ENCODE data around the gene SUMO4. TPM values are rescaled to one million over a fixed set of nuclear protein-coding genes. Genes with fewer than 3 reads are reported as not detected.
"Not testable (repeated sequence)": the region's sequence is repeated elsewhere in the genome, so short reads cannot be mapped to it uniquely, and the experiment has no call there.

The SUMO4 gene
- total RNA-seq, 2 experiments from 2014 or later = 7.9 to 10.2 TPM

DNA sequence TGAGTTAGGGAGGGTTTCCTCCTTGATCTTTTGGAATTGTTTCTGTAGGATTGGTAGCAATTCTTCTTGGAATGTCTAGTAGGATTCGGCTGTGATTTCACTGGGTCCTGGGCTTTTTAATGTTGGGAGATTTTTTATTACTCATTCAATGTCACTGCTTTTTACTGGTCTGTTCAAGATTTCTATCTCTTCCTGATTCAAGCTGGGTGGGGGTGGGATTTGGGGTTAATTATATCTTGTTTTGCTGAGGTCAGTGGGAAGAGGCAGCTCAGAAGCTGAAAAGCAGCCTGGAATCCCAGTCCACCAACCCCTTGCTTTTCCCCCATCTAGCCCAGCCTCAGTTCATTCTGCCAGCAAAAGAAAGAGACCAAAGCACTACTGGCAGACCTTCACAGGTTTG, 39.6 kb downstream of the SUMO4 start:
- Mint-ChIP-seq H3K36me3 (ENCODE audit: low read depth) (peaks cover 2% of the 10 kb centered on the region), H3K4me3 (no peak overlapping the region), H3K4me1 (peaks cover 21% of the 10 kb centered on the region), H3K27me3 (no peaks in the 10 kb centered on the region), H3K27ac (no peak overlapping the region), H3K9me3 (no peaks in the 10 kb centered on the region)
- no peak for DNase-seq
- POLR2A ChIA-PET = no interaction called here
- CTCF ChIA-PET = interaction anchor here (0.6 kb wide), 1 partner anchor 12 kb away, joined by 3 read pairs; no protein-coding TSS in a partner anchor

DNA sequence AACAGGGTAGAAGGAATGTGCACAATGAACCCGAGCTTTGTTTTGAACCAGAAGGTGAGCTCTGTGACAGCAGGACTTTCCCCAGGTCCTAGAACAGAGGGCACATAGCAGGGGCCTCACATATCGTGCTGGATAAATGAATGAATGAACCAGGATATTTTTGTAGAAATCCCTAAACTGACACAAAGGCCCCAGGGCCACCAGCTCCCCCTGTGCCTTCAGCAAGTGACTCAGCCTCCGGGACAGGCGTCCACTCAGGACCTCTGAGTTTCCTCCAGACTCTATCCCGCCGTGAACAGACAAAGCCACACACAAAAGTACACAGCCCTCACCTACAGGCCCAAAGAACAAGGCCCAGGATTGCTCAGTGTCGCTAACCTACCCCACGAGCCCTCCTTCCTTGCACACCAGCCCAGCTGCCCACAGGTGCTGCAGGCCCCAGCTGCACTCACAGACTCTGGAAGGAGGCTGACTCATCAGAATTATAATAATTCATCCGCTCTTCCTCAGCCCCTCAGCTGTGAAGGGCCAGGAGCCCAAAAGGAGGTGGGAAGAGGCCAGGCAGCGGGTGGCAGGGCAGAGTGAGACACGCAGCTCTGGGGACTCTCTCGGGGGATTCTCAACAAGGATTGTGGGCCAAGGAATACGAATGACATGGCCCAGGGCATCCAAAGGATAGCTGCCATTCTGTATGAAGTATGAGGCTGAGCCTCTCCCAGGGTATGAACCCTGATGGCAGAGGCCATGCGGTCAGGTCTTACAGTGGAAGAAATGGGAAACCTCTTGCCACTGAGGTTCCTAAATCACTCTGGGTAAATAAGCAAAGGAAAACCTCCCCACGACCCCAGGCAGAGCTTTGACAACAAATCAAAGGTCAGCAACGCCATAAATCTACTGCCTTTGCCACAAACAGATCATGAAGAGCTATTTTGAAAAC, 40.9 kb downstream of the SUMO4 start:
- Mint-ChIP-seq H3K36me3 (ENCODE audit: low read depth) (peaks cover 3% of the 10 kb centered on the region), H3K27me3 (no peaks in the 10 kb centered on the region), H3K27ac (no peak overlapping the region), H3K9me3 (no peaks in the 10 kb centered on the region), H3K4me3 (no peak overlapping the region), H3K4me1 (peaks cover 21% of the 10 kb centered on the region)
- ChIA-PET CTCF (interaction anchor here (0.7 to 1.8 kb wide), 4 partner anchors 9 to 103 kb away, joined by 3 to 9 read pairs (median 3); no protein-coding TSS in a partner anchor), POLR2A (no interaction called here)
- no peak for DNase-seq

DNA sequence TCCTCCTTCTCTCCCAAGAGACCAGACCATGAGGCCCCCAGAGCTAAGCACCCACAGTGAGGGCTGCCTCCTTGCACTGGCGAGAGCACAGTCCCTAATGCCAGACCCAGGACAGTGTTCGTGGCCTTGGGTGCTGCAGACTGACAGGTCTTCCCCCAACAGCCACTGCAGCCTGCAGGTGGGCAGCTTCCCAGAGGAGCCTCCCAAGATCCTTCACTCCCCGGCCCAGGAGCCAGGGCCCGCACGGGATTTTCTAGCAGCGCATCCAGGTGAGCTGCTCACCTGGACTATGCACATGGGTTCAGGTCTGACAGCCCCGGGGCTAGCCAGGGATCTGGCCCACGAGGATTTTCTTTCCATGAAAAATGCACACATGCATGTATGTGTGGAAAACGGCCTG, 41.7 kb downstream of the SUMO4 start:
- Mint-ChIP-seq H3K4me3 (no peak overlapping the region), H3K27ac (no peak overlapping the region), H3K4me1 (peaks cover 21% of the 10 kb centered on the region), H3K27me3 (no peaks in the 10 kb centered on the region), H3K9me3 (no peaks in the 10 kb centered on the region), H3K36me3 (ENCODE audit: low read depth) (peaks cover 3% of the 10 kb centered on the region)
- CTCF ChIA-PET = interaction anchor here (0.9 to 1.8 kb wide), 3 partner anchors 8 to 13 kb away, joined by 3 to 9 read pairs (median 3); no protein-coding TSS in a partner anchor
- DNase-seq = no peak
- POLR2A ChIA-PET = no interaction called here

DNA sequence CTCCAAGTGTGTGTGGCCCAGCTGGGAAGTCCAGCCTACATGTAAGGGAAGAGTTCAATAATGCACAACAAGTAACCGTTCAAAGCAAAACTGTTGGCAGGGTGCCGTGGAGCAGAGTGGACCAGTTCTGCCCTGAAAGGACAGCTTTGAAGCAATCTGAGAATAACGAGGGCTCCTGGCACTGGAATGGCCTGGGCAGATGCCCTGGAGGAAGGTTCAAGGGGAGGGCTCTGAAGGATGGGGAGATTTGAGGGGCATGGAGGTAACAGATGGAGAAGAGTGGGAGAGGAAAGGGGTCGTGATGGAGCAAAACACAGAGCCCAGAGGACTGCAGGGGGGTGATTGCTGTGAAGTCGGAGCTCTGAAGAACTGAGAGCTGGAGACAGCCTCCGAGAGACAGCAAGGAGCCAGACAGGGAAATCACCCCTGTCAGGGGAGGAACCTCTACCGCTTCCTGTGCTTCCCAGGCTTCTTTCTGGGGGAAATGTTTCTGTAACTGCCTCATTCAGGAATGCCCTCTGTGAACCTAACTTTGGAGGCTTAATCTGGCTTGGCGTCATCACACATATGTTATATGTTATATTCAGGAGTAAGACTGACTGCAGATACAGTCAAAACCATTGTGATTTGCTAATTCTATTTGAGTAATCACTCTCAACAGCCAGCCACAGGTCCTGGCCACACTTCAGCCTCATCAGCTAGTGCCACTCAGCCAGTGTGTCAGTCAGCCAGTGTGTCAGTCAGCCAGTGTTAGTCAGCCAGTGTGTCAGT, 43.5 kb downstream of the SUMO4 start:
- POLR2A ChIA-PET = no interaction called here
- Mint-ChIP-seq H3K36me3 (ENCODE audit: low read depth) (peaks cover 8% of the 10 kb centered on the region), H3K9me3 (no peaks in the 10 kb centered on the region), H3K4me3 (no peak overlapping the region), H3K4me1 (peaks cover 6% of the 10 kb centered on the region), H3K27ac (no peak overlapping the region), H3K27me3 (no peaks in the 10 kb centered on the region)
- no peak for DNase-seq
- CTCF ChIA-PET = interaction anchor here (1.0 to 2.1 kb wide), 4 partner anchors 10 to 417 kb away, joined by 3 to 8 read pairs (median 4); no protein-coding TSS in a partner anchor

DNA sequence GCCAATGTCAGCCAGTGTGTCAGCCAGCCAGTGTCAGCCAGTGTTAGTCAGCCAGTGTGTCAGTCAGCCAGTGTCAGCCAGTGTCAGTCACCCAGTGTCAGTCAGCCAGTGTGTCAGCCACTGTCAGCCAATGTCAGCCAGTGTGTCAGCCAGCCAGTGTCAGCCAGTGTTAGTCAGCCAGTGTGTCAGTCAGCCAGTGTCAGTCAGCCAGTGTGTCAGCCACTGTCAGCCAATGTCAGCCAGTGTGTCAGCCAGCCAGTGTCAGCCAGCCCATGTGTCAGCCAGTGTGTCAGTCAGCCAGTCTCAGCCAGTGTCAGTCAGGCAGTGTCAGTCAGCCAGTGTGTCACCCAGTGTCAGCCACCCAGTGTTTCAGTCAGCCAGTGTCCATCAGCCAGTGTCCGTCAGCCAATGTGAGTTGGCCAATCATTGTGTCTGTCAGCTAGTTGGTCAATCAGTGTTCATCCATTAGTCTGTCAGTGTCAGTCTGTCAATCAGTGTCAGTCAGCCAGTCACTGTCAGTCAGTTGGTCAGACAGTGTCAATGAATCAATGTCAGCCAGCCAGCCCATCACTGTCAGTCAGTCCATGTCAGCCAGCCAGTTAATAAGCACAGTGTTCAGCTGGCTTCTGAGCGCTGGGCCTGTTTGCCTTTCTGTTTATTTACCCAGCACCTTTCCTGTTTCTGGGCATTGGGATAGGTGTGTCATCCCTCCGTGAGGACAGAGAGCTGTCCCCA, 44.5 kb downstream of the SUMO4 start:
- CTCF ChIA-PET = interaction anchor here (0.6 to 2.1 kb wide), 4 partner anchors 9 to 13 kb away, joined by 3 to 11 read pairs (median 6); no protein-coding TSS in a partner anchor
- H3K27me3 Mint-ChIP-seq; POLR2A ChIA-PET; DNase-seq; H3K36me3 Mint-ChIP-seq (ENCODE audit: low read depth); H3K4me1 Mint-ChIP-seq; H3K9me3 Mint-ChIP-seq; H3K4me3 Mint-ChIP-seq; H3K27ac Mint-ChIP-seq: not testable (repeated sequence)

DNA sequence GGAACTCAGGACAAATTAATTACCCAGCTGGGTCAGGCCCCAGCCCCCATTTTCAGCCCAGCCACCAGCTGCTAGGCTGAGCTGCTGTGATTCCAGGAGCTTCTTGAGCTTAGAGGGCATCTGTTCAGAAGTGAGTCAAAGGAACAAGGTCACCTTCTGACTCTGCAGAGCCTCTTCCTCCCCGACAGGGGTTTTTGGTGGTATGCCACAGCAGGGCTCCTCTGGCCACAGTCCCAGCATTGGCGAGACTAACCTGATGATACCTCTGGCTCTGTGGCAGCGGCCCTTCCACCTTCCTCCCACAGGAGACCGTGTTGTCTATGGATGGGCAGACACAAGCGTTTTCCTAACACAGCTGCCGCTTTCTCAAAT, 45.0 kb downstream of the SUMO4 start:
- ChIA-PET POLR2A (no interaction called here), CTCF (interaction anchor here (0.6 to 2.1 kb wide), 3 partner anchors 8 to 13 kb away, joined by 5 to 11 read pairs (median 6); no protein-coding TSS in a partner anchor)
- H3K36me3 Mint-ChIP-seq (ENCODE audit: low read depth) = peaks cover 8% of the 10 kb centered on the region
- no peaks in the 10 kb centered on the region for H3K27me3 Mint-ChIP-seq
- no peak overlapping the region for H3K4me3 Mint-ChIP-seq
- no peak for DNase-seq
- H3K9me3 Mint-ChIP-seq = no peaks in the 10 kb centered on the region
- H3K4me1 Mint-ChIP-seq = no peaks in the 10 kb centered on the region
- H3K27ac Mint-ChIP-seq = no peak overlapping the region

DNA sequence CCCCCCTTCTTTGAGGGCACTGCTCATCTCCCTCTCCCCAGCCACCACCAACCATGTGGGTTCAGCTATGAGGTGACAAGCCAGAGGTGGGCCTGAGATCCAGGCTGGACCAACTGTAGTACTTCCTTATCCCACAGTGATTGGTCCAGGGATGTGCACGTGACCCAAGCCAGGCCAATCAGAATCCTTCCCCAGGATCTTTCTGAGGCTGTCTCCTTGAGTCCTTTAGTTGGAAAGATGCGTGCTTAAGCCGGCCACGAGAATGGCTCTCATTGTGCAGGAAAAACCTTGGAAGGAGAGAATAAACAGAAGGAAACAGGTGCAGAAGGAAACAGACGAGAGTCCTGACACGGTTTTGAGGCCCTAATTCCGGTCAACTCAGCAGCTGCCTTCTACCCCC, 45.5 kb downstream of the SUMO4 start:
- POLR2A ChIA-PET = no interaction called here
- no peak overlapping the region for H3K27ac Mint-ChIP-seq
- no peaks in the 10 kb centered on the region for H3K9me3 Mint-ChIP-seq
- CTCF ChIA-PET = interaction anchor here (0.6 to 2.1 kb wide), 5 partner anchors 9 to 441 kb away, joined by 3 to 11 read pairs (median 3); no protein-coding TSS in a partner anchor
- no peak overlapping the region for H3K4me3 Mint-ChIP-seq
- H3K36me3 Mint-ChIP-seq (ENCODE audit: low read depth) = peaks cover 8% of the 10 kb centered on the region
- no peaks in the 10 kb centered on the region for H3K27me3 Mint-ChIP-seq
- no peak for DNase-seq
- H3K4me1 Mint-ChIP-seq = no peaks in the 10 kb centered on the region

DNA sequence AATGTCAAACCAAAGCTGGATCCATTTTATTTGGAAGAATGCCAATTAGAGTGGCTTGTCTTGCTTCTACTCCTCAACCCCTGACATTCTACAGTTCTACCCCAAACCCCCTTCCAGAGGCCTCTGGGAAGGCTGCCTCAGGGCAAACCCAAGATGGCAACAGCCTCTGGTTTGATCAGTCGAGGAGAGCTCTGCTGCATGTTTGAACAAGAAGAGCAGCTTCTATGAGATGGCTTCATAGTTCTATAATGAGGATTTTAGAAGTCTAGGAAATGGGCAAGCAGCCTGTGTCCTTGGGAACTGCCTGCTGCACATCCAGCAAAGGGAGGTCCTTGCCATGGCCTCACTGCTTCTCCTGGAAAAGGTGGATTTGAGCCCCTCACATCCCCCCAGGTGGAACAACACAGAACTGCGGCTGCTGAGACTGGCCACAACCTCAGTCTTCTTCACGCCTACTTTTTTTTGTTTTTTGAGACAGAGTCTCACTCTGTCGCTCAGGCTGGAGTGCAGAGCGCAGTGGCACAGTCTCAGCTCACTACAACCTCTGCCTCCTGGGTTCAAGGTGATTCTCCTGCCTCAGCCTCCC, 46.8 kb downstream of the SUMO4 start:
- ChIA-PET POLR2A (interaction anchor here (0.5 kb wide), 1 partner anchor 64 kb away, joined by 3 read pairs; no protein-coding TSS in a partner anchor), CTCF (interaction anchor here (0.6 to 2.0 kb wide), 8 partner anchors 12 to 187 kb away, joined by 3 to 7 read pairs (median 4); partner anchors contain the start of gene PPIL4)
- Mint-ChIP-seq H3K4me1 (peaks cover 1% of the 10 kb centered on the region), H3K27ac (no peak overlapping the region), H3K9me3 (no peaks in the 10 kb centered on the region), H3K36me3 (ENCODE audit: low read depth) (peaks cover 10% of the 10 kb centered on the region), H3K4me3 (no peak overlapping the region), H3K27me3 (no peaks in the 10 kb centered on the region)
- no peak for DNase-seq

DNA sequence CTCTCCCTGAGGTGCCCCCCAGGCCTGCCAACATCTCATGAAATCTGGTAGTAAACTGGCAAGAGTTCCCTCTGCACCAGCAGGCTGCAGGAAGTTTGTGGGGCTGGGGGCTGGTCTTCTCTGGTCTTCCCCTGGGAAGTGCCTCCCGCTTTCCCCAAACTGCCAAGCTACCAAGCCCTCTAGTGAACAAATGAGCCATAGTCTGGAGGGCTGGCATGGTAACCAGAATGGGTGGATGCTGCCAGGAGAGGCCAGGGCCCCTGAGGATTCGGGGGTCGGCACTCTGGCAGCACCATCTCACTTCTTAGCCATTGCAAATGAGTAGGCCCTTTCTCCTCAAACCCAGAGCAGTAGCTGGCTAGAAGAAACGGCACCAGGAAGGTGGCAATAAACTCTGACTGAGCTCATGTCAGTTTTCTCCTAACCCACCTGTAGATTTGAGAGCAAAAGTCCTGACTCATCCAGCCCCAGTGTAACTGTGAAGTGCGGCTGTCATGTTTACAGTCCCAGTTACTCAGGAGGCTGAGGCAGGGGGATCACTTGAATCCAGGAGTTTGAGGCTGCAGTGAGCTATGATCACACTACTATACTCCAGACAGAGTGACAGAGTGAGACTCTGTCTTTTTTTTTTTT, 48.9 kb downstream of the SUMO4 start:
- Mint-ChIP-seq H3K4me1 (peaks cover 3% of the 10 kb centered on the region), H3K36me3 (ENCODE audit: low read depth) (peaks cover 10% of the 10 kb centered on the region), H3K27me3 (no peaks in the 10 kb centered on the region), H3K27ac (no peak overlapping the region), H3K4me3 (no peak overlapping the region), H3K9me3 (no peaks in the 10 kb centered on the region)
- CTCF ChIA-PET = interaction anchor here (0.6 to 1.6 kb wide), 5 partner anchors 17 to 390 kb away, joined by 3 to 5 read pairs (median 3); no protein-coding TSS in a partner anchor
- DNase-seq = no peak
- POLR2A ChIA-PET = no interaction called here

DNA sequence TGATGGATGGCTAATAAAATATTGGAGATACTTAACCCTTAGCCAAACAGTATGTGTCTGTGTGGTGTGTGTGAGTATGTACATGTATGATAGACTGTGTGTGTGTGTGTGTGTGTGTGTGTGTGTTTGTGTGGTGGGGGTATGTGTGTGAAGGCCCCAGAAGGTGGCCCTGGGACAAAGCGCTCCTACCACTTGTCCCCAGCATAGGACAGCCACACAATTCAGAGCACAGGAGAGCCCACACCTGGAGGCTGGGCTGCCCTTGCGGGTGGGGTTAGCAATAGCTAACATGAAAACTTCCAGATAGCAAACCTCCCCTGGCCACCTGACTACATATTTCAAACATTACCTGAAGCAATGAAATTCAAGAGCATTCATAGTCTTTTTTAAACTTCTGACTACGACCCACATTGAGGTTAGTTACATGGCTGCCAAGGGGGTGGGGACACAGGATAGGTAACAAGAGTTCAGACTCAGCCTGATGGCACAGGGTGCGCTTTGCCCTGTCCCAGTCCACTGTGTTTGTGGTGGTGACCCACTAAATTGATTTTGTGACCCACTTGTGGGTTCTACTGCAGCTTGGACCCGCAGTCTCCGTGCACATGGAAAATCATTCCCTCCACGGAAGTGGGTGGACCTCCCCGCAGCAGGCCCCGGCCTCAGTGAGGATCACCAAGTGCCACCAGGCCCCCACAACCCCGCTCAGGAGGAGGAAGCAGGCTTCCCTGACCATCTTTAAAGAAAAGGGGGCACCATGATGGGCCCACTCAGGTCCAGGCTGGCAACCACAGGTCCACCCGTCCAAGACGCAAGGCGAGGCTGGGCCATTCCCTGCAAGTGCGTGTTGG, 50.0 kb downstream of the SUMO4 start:
- ChIA-PET CTCF (interaction anchor here (0.6 to 1.6 kb wide), 8 partner anchors 9 to 120 kb away, joined by 3 to 7 read pairs (median 4); partner anchors contain the start of gene PPIL4), POLR2A (no interaction called here)
- peaks cover 7% of the 10 kb centered on the region for H3K36me3 Mint-ChIP-seq (ENCODE audit: low read depth)
- no peaks in the 10 kb centered on the region for H3K9me3 Mint-ChIP-seq
- DNase-seq = no peak
- no peak overlapping the region for H3K27ac Mint-ChIP-seq
- H3K27me3 Mint-ChIP-seq = no peaks in the 10 kb centered on the region
- peaks cover 3% of the 10 kb centered on the region for H3K4me1 Mint-ChIP-seq
- peak overlapping the region; percentile 16 for H3K4me3 Mint-ChIP-seq

Measured in activated CD4-positive, alpha-beta T cell treated with anti-CD3 and anti-CD28 coated beads, Interleukin-2, amount 10 ng/mL, durations not matched to agents 7 days and 5 days (primary cell).